KG1 (cell line): ENCODE data around the gene CDK8.

Source experiments
- DNase-seq: peaks from one replicate; lab custom pipeline; 2025; lab: John Stamatoyannopoulos, UW

The CDK8 gene

GRCh38 chr13:26384587-26384986, 130.7 kb downstream of the CDK8 start:
- no peak for DNase-seq

- no peak for DNase-seq
Observed at GRCh38 chr13:26386026-26386425, 132.1 kb downstream of the CDK8 start.

GRCh38 chr13:26390203-26390602, 136.3 kb downstream of the CDK8 start:
- DNase-seq, result no peak

- no peak for DNase-seq
Observed at GRCh38 chr13:26400545-26400944, 146.6 kb downstream of the CDK8 start.

GRCh38 chr13:26401069-26401468, 147.1 kb downstream of the CDK8 start:
- DNase-seq, result no peak

- no peak for DNase-seq
Observed at GRCh38 chr13:26401578-26402021, 147.7 kb downstream of the CDK8 start.

GRCh38 chr13:26406791-26407190, 152.9 kb downstream of the CDK8 start:
- DNase-seq, result no peak

- no peak for DNase-seq
Observed at GRCh38 chr13:26411206-26411605, 157.3 kb downstream of the CDK8 start.

- no peak for DNase-seq
Observed at GRCh38 chr13:26412263-26412662, 158.3 kb downstream of the CDK8 start.

GRCh38 chr13:26412936-26413716, 159.2 kb downstream of the CDK8 start:
- DNase-seq, result no peak

- no peak for DNase-seq
Observed at GRCh38 chr13:26420282-26420960, 166.5 kb downstream of the CDK8 start.

- no peak for DNase-seq
Observed at GRCh38 chr13:26422036-26422435, 168.1 kb downstream of the CDK8 start.

- DNase-seq, result no peak
Observed at GRCh38 chr13:26423629-26424028, 169.7 kb downstream of the CDK8 start.

- DNase-seq, result no peak
Observed at GRCh38 chr13:26424181-26424580, 170.3 kb downstream of the CDK8 start.

- DNase-seq, result no peak
Observed at GRCh38 chr13:26425443-26426358, 171.8 kb downstream of the CDK8 start.

GRCh38 chr13:26433776-26434175, 179.8 kb downstream of the CDK8 start:
- no peak for DNase-seq

- no peak for DNase-seq
Observed at GRCh38 chr13:26435171-26435570, 181.2 kb downstream of the CDK8 start.

- DNase-seq, result no peak
Observed at GRCh38 chr13:26435646-26436045, 181.7 kb downstream of the CDK8 start.

- no peak for DNase-seq
Observed at GRCh38 chr13:26436914-26437313, 183.0 kb downstream of the CDK8 start.

GRCh38 chr13:26440111-26440510, 186.2 kb downstream of the CDK8 start:
- DNase-seq, result no peak

GRCh38 chr13:26441476-26441875, 187.5 kb downstream of the CDK8 start:
- no peak for DNase-seq

- no peak for DNase-seq
Observed at GRCh38 chr13:26442541-26442940, 188.6 kb downstream of the CDK8 start.
